WI38 (cell line): ENCODE data around the gene MAP7D3.

Experiments used
- H3K4me3 ChIP-seq: 2 replicates; pipeline ENCODE4 v1.5.1; 2011; ENCODE audit warnings: low read depth, mild to moderate bottlenecking, control low read depth, low read length
- TF ChIP-seq, protein P1 (sequence below): IDR thresholded peaks from 2 replicates; pipeline ENCODE4 v1.5.1; 2012; ENCODE audit warnings: low read depth, mild to moderate bottlenecking, control low read depth, low read length

Gene MAP7D3

DNA sequence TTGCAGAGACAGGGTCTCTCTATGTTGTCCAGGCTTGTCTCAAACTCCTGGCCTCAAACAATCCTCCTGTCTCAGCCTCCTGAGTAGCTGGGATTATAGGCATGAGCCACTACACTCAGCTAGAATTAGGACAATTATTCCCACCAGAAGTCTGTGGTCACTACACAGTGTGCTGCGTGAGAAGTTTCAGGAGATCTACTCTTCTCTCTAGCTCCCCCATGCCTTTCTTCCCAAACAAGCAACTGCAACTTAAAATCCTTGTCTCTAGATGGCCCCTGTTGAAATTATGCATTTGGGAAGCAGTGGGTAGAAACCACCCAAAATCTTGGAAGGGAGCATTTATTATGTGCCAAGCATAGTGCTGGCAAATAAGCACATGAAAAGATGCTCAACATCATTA is 21.1 kb upstream of the MAP7D3 start:
- H3K4me3 ChIP-seq = no peak overlapping the region
- TF ChIP-seq, protein P1, sequence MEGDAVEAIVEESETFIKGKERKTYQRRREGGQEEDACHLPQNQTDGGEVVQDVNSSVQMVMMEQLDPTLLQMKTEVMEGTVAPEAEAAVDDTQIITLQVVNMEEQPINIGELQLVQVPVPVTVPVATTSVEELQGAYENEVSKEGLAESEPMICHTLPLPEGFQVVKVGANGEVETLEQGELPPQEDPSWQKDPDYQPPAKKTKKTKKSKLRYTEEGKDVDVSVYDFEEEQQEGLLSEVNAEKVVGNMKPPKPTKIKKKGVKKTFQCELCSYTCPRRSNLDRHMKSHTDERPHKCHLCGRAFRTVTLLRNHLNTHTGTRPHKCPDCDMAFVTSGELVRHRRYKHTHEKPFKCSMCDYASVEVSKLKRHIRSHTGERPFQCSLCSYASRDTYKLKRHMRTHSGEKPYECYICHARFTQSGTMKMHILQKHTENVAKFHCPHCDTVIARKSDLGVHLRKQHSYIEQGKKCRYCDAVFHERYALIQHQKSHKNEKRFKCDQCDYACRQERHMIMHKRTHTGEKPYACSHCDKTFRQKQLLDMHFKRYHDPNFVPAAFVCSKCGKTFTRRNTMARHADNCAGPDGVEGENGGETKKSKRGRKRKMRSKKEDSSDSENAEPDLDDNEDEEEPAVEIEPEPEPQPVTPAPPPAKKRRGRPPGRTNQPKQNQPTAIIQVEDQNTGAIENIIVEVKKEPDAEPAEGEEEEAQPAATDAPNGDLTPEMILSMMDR = no peak

DNA sequence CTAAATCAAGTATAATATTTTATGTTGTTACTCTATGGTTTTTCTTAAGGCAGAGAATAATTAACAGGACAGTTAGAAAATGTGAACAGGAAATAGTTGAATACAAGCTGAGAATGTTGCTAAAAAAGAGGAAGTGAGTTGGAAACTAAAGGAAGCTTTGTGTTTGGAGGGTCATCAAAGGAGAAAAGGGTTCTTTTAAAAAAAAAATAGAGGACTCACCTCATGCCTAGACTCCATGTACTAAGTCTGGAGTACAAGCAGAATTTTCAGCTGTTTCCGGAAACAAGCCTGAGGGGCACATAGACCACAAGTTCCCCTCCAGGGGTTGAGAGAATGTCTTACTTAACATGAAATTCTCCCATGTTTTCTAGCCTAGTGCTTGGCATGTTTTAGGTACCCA is 20.1 kb upstream of the MAP7D3 start:
- H3K4me3 ChIP-seq = no peak overlapping the region

DNA sequence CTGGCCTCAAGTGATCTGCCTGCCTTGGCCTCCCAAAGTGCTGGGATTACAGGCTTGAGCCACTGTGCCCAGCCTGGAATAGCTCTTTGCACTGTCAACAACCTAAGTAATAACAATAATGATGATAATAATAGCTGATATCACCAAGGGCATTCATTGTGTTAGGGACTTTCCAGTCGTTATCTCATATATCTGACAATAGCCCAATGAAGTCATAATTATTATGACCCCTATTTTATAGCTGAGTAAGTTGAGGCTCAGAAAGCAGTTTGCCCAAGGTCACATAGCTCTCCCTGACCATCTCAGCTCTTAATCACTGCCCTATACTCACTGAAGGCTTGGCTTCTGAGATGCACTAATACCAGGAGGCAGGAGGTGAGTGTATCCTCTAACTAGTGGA is 18.7 kb upstream of the MAP7D3 start:
- TF ChIP-seq, protein P1 = no peak
- H3K4me3 ChIP-seq = no peak overlapping the region

More for the DNA sequence above, 20.1 kb upstream of the MAP7D3 start:
- TF ChIP-seq, protein P1 = no peak

DNA sequence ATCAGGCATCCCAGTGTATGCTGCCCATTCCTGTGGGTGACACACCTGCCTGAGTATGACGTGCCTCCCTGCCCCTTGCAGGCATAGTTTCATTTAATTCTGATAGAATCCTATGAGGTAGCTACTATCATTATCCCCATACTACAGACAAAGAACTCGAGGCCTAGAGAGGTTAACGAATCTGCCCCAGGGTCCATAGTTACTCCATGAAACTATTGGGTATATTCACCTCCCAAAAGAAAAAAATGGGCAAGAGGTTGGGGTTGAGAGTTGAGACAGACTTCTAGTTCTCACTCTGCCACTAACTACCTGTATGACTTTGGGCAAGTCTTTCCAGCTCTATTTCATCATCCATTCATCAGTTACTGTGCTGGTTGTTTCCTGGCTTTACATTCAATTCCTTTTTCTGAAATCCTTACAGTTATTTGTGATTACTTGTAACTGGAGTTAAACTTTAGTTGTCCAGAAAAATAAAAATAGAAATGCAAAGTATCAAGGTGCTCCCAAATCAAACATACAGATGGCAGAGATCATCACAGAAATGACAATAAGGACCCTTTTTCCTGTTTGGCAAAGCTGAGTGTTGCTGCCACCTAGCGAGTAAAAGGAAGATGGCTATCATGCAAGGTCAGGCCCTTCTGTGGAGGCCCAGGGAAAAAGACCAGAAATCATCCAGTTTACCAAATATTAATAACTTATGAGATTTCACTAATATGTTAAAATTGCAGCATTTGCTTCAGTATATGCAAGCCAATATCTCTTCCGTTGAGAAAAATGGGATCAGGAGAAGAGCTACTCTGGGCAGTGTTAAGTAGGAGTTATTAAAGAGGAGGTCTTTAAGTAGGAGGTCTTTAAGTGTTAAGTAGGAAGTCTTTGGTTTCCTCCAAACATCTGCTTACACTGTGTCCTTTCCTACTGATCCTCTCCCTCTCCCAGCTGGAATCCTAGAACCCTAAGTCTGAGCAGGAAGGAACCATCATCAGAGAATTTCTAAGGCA is 17.1 kb upstream of the MAP7D3 start:
- H3K4me3 ChIP-seq = no peak overlapping the region
- TF ChIP-seq, protein P1 = peak; percentile 64

DNA sequence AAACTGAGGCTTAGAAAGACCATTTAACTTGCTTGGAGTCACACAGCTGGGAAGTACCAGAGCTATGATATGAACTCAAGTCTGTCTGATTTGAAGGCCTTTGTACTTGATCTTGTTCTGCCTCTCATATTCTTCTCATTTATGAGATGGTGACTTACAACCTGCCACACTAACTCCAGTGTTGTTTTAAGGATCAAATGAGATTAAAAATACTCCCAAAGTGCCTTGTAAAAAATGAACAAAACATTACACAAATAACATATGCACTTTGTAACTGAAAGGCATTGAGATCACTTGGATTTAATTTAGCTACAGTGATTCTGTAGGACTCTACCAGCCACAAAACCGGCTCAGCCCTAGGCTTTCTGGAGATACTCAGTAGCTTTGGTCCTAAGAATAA is 15.6 kb upstream of the MAP7D3 start:
- TF ChIP-seq, protein P1 = no peak
- H3K4me3 ChIP-seq = no peak overlapping the region

DNA sequence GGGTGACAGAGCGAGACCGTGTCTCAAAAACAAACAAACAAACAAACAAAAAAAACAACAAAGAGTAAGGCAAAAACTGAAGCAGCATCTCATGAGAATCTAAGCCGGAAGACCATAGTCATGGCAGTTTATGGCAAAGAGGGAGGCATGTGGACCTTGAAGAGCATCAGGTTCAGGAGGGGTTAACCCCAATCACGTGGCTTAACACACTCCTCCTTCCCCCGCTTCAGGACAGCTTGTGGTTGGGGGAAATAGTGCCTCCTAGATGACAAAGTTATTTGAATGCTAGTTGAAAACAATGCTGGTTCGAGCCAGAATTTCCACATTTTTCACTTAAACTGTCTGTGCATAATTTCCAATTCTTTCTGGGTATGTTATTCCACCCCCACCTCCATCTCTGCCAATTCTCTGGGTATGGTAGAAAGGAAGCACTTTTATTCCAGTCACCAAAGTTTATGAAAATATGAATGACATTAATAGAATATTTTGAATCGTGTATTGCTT is 11.7 kb upstream of the MAP7D3 start:
- H3K4me3 ChIP-seq = no peak overlapping the region
- TF ChIP-seq, protein P1 = no peak

DNA sequence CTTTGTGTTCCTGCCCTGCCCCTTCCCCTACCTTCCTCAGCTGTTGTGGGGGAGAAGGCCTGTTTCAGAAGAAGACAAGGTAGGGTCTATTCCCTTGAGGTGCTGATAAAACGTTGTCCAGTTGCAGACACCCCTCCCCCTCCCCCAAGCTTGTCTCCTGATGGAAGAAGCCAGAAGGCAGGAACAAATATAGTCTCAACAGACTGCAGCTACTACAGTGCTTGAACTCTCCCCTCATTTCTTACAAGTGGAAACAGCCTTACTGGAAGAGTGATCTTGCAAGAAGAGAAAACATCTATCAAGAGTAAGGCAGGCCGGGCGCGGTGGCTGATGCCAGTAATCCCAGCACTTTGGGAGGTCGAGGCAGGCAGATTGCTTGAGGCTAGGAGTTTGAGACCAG is 11.0 kb upstream of the MAP7D3 start:
- TF ChIP-seq, protein P1 = no peak
- no peak overlapping the region for H3K4me3 ChIP-seq
